Medulla oblongata (tissue), 1 donor: Measurements from ENCODE around the gene CXorf49B.

ENCODE experiments used
- DNase-seq: peaks from one replicate; pipeline ENCODE4 v3.0.0-alpha.2; 2015; ENCODE audit errors: extremely low spot score

Gene CXorf49B

DNA sequence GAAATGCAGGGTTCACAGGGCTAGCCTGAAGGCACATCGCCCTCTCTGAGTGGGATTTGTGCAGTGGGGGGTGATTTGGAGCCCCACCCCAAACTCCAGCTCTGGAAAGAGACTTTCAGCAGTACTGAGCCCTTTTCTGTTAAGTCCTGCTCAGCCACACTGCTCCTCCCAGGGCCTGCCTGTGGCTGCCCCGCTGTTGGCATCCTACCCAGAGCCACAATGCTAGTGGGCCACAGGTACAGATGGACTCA lies 52.7 kb downstream of the CXorf49B start:
- DNase-seq: no peak
